AG08395 (cell line): Measurements from ENCODE around the gene AMOTL1.
"Not testable (repeated sequence)": the region's sequence is repeated elsewhere in the genome, so short reads cannot be mapped to it uniquely, and the experiment has no call there.

Experiments used
- DNase-seq: peaks from one replicate; pipeline ENCODE4 v3.0.0; 2012; ENCODE audit warnings: mixed read lengths, low spot score

The AMOTL1 gene

DNA sequence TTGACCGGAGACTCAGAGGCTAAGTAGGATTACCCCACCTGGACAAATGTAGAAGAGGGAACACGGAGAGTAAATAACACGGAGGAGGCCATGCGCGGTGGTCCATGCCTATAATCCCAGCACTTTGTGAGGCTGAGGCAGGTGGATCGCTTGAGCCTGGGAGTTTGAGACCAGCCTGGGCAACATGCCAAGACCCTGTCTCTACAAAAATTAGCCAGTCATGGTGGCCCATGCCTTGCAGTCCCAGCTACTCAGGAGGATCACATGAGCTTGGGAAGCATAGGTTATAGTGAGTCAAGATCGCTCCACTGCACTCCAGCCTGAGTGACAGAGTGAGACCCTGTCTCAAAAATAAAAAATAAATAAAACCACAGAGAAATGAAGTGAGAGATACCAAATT is 53.9 kb downstream of the AMOTL1 start:
- DNase-seq, result no peak

DNA sequence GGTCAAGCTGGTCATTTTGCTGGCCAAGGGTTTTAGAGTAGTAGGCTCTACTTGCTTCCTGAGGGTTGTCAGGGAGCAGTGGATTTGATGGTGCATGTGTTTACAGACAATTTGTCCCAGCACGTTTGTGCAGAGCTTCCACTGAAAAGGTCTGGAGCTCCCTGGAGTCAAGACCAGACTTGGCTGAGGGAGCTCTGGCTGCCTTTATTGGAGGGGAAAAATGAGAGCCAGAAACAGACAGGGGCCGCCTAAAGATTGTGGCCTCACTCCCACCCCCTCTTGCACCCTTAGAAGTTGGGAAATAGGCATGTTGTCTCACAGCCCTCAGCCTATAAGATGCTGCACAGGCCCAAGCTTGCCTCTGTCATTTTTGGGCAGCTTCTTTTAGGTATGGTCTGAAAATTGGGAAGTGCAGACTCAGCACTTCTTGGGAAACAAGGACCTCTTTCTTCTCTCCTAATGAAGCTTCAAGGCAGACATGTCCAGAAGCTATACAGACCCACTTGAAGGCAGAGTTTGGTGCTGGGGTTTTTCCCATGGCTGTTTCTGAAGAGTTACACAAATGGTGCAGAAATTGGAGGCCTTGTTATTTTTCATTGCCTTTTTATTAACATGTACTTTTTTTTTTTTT is 55.1 kb downstream of the AMOTL1 start:
- DNase-seq, result no peak

DNA sequence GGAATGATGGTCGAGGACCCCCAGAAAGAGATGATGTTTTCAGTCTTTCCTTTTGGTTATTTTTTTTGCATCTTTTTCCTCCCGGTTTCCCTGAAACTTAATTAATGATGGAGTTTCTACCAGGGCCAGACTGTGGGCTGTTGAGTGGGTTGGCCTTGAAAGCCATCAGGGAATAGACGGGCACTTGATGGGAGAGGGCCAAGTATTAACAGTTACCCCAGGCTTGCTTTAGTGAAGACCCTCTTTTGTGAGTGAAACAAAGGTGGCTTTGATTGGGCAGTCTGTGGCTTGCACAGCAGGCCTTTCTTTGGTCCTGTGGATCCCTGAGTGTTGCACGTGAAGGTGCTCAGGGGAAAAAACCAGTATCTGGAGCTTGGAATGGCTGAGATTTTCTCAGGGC is 56.9 kb downstream of the AMOTL1 start:
- DNase-seq, result no peak

DNA sequence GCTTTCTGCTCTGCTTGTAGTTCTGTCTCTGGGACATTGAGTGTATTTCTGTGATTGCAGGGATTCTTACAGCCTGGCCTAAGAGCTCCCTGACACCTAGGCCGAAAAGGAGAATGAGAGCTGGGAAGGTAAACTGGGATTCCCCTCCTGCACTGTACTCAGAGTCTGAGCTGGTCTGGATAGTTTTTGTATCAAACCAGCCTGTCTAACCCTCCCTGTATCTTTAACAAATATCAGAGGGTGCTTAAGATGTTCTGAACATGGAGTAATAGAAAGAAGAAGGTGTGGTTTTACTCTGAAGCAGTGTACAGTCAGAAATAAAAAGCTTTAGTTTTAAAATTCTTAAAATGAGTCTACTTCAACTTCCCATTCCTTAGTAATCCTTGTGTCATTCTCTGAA is 57.3 kb downstream of the AMOTL1 start:
- no peak for DNase-seq

DNA sequence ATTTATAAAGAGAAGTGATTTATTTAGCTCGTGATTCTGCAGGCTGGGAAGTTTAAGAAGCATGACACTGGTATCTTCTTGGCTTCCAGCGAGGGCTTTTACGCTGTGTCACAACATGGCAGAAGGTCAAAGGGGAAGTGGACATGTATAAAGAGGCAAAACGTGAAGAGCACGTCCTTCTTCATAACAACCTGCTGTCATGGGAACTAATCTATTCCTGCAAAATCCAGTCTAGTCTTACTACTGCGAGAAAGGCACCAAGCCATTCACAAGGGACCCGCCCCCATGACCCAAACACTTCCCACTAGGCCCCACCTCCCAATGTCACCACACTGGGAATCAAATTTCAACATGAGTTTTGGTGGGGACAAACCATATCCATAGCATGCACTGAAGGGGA is 58.3 kb downstream of the AMOTL1 start:
- no peak for DNase-seq

DNA sequence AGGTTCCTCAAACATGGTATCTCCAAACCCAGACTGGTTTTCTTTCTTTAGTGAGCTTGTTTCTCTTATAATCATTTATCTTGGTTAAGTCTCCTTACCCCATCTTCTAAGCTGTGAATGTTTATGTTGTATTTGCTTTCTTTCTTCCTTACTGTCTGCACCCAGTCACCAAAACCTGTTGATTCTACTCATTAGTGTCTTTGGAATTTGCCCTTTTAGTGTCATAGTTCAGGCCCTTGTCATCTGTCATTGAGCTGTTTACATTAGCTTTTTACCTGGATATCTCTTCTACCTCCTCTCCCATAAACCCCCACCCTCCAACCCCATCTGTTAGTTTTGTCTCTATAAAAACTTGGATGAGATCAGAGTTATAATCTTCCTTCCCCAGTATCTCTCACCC is 59.9 kb downstream of the AMOTL1 start:
- DNase-seq, result no peak

DNA sequence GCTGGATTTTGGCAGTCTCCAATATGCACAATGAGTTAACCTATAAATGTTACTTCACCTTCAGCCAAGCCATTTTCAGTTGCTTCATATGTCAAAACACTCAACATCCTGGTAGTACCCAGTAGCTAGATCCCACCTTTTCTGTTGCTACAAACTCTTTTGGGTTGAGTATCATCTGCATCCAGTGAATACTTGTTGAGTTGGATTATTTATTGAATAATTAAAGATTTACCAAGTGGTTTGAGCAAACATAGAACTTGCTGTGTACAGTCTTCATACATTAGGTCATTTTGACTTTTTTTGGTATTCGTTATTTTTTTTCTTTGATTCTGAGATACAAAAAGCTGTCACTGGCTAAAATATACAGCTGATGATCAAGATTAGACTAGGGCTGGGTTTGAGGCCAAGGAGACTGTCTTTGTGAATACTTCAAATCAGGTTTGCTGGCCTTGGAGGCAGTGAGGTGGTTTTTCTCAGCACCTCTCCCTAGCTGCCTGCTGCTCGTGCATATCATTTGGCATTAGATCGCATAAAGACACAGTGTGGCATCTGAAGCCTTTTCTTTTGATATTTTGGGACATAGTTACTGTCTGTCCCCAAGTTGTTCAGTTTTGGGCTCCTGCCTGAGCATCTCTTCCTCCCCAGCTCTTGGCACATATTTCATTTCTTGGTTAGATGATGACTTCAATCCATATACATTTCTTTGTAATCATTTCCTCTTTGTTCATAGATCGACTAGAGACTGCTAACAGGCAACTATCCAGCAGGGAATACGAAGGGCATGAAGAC is 62.8 kb downstream of the AMOTL1 start:
- no peak for DNase-seq

DNA sequence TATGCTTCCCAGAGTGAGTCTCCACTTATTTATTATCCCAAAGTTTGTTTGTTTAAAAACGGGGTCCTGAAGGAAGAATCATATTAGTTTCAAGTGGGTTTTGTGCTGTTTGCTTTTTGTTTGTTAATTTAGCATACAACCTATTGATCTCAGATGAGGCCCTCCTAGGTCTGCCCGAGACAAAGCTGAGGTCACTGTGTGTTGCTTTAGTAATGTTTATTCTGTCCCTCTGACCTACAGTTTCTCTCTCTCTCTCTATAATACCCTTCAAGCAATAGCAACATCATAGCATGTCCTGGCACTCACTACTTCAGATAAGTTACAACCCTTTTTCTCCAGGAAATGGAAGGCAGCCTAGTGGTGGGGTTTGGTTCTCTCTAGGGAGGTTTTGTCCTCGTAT is 63.4 kb downstream of the AMOTL1 start:
- DNase-seq, result no peak

DNA sequence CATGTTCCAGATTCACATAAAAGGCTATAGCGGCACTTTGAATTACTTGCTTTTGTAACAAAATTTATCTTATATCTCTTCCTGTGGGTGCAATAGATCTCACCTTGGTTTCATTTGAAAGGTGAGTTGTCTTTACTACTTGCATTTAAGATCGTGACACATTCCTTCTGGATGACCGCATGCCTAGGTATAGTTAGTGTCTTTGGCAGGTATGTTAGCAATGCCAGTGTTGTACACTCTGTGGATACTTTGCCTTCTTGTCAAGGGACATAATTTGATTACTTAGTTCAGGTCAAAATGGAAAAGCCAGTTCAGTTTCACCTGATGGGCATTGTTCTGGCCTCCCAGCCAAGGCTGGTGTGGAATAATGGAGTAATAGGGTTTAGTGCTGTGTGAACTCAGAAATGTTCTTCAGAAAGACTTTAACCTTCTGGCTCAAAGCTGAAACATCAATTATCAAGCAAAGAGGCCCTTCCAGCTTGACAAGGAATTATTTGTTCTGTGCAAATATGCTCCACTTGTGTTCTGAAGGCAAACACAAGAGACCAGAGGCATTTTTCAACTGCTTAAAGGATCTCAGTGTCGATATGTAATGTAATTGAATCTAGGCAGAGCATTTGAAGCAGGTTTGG is 64.6 kb downstream of the AMOTL1 start:
- no peak for DNase-seq

DNA sequence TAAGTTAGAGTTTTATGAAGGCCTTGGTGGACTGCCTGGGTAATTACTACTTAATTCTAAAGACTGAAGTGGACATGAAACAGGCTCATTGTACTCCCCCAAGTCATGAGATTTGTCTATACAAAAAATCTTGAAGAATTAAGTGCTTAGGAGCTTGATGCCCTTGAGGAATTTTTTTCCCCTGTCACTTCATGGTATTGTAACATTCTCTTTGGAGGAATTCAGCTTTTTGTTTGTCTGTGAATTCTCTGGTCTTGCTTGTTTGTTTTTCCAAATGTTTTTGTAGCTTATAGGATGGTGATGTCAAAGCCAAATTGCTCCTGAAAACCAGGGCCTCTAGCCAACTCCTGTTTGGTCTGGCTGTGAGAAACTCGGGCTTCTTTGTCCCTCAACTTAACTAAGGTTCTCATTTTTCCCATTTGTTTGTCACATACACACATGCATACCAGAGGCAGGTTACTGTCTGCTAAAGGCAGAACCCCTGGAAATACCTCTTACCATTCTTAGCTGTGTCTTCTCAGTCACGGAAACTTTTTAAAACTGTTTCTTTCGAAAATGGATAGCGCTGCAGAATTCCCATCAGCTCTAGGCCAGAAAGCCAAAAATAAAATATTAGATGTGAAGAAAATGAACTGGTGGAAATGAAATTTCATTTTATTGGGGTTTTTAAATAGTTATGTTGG is 66.9 kb downstream of the AMOTL1 start:
- no peak for DNase-seq

DNA sequence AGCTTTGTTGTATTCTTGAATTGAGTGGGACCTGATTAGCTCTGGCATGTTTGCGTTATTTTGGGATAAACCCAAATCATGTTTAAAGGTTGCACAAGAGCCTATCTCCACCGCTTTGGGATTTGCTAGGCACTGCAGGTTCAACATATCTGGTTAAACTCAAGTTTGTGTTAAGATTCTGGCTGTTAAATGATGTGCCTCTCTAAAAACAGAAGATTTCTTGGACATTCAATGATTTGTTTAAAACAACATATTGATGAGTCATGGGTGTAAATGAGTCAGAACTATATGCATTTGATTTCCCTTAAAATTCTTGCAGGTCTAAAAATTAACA is 67.4 kb downstream of the AMOTL1 start:
- DNase-seq, result no peak

DNA sequence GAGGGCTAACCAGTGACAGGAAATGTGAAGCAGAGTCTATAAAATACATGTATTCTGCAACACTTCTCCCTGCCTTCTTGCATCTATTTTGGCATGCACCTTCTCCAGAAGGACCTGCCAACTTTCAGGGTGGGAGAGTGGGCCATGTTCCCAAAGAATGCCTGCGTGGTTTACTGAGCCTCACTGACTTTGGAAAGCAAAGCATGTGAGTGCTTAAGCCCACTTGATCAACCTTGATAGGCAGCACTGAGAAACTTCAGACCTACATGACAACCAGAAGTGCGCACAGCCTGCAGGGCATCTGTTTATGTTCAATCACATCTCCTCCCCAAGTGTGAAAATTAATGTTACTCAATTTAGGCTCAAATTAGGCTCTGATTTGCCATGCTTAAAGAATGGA is 69.2 kb downstream of the AMOTL1 start:
- DNase-seq, result no peak

DNA sequence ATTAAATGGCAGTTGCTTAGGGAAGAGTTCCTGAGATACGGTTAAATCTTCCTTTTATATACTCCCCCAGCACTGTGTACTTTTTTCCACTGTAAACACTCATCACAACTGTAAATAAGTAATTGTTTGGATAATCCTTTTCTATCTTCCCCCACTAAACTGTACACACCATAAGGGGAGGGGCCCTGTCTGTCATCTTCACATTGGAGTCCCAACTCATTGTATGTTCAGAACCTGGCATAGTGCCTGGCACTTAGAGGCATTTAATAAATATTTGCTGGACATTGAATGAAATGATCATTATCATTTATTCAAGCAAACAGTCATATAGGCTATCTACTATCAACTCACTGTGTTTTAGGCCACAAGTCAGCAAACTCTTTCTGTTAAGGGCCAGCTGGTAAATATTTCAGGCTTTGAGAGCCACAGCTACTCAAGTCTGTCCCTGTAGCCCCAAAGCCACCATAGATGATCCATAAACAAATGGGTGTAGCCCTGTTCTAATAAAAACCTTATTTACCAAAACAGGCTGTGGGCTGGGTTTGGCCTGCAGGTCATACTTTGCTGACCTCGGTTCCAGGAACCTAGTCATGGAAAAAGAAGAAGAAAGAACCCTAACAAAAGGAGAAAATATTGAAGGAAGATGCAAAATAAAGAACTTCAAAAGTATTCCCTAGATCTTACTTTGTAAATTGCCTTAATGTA is 70.0 kb downstream of the AMOTL1 start:
- no peak for DNase-seq

DNA sequence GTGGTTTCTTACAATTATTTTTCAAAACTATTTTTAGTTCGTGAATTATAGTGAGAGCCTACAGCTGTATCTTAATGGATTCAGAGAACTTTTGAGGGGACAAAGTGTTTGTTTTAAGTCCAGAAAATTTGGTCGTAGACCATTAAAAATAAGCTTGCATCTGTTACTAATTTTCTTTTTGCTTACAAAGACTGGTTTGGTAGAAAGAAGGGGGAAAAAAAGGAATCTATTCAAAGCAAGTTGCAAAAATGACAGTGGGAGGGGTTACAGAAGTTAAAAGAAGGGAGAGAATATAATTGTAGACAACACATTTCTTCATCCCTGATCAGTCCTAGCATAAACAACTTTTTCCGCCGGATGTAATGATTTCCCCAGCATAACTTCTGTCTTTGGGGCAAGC is 72.1 kb downstream of the AMOTL1 start:
- DNase-seq, result no peak

DNA sequence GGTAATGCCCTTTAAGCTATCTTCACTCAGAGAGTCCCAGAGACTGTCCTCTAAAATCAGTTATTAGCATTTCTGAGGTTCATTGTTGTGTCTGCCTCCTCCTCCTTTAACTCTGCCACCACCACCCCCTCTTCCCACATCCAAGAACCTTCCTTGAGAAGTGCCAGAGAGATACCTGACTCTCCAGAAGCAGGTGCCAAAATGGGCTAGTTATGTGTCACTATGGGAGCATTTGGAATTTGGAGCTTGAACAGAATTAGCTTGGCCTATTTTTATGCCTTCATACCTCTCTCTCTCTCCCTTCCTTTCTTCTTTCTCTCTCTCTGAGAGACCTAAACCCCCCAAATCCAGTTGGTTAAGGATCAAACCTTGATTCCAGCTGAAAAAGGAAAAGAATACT is 75.9 kb downstream of the AMOTL1 start:
- no peak for DNase-seq

DNA sequence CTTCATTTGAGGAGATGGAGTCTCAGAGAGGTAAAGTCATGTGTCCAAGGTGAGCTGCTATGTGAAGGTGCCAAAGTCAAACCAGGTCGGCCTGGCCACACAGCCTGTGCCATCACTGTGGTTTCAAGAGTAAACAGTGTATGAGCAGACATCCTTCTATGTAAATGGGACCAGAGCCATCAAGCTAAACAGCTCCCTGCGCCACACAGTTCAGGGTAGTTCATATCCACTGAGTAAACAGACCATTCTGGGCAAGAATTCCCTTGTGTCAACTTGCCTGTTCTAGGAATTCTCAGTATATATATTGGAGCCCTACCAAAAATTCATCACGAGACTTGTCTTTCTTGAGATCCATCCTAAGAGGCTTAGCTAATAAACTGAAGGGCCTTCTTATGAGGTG is 77.5 kb downstream of the AMOTL1 start:
- DNase-seq, result no peak

DNA sequence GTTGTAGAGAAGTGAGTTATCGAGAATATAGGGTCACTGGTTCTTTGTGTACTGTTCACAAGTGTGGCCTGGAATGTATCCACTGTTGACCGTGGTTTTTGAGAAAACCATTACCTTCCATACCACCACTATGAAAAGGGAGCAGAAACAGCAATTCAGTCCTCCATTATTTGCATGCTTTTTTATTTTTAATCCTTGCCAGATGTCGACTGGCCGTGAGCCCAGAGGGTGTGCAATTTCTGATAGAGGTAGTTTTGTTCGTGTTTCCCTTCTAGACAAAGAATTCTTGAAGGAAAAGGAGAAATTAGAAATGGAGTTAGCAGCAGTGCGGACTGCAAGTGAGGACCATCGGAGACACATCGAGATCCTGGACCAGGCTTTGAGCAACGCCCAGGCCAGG is 81.7 kb downstream of the AMOTL1 start:
- peak; percentile 51 for DNase-seq

DNA sequence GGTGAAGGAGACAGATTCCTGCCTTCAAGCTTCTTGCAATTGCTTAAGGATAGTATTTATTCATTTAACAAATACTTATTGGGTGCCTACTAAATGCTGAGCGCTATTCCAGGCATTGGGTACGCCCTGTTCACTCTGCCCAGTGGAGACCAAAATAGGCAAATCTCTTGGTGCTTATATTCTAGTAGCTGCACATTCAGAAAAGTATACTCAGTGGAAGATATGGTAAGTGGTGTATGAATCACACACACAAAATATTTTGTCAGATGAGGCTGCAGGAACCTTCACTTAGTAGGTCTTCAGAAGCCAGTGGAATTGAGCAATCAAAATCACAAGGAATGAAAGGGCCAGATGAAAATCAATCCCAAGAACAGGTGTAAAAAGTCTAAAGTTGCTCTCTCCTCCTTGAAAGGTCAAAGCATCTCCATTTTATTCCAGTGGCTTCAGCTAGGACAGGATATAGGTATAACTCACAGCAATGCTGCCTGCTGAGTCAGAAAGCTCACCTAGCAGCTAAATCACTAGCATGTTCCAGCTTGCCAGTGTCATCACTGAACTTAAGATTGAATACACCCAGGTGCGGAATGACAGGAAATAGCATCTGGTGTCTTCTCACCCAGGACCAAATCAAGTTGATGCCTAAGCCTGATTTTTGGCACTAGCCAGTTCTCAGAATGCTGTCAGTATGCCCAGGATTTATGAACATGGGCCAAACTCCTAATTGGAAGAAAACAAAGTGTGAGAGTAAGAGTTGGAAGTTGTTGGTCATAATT is 83.9 kb downstream of the AMOTL1 start:
- no peak for DNase-seq

DNA sequence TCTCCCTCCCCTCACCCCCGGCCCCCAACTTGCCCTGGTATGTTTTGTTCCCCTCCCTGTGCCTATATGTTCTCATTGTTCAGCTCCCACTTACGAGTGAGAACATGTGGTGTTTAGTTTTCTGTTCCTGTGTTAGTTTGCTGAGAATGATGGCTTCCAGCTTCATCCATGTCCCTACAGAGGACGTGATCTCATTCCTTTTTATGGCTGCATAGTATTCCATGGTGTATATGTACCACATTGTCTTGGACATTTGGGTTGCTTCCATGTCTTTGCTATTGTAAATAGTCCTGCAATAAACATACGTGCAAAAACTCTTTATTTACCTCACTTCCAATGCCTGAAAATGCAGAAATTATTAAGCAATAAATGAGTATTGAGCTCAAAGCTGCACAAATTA is 85.1 kb downstream of the AMOTL1 start:
- not testable (repeated sequence) for DNase-seq

DNA sequence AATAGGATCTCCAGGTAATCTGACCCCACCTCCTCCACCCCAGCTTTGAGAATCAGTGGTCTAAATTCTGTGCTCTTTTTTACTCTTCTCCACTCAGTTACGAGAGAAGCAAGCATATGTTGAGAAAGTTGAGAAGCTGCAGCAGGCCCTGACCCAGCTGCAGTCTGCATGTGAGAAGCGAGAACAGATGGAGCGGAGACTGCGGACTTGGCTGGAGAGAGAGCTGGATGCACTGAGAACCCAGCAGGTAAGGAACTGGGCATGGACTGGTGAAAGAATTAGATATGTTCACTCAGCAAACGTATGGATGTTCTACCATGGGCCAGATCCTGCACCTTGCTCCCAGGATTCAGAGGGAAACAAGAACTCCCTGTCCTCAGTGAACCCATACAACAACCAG is 85.7 kb downstream of the AMOTL1 start:
- DNase-seq, result no peak

DNA sequence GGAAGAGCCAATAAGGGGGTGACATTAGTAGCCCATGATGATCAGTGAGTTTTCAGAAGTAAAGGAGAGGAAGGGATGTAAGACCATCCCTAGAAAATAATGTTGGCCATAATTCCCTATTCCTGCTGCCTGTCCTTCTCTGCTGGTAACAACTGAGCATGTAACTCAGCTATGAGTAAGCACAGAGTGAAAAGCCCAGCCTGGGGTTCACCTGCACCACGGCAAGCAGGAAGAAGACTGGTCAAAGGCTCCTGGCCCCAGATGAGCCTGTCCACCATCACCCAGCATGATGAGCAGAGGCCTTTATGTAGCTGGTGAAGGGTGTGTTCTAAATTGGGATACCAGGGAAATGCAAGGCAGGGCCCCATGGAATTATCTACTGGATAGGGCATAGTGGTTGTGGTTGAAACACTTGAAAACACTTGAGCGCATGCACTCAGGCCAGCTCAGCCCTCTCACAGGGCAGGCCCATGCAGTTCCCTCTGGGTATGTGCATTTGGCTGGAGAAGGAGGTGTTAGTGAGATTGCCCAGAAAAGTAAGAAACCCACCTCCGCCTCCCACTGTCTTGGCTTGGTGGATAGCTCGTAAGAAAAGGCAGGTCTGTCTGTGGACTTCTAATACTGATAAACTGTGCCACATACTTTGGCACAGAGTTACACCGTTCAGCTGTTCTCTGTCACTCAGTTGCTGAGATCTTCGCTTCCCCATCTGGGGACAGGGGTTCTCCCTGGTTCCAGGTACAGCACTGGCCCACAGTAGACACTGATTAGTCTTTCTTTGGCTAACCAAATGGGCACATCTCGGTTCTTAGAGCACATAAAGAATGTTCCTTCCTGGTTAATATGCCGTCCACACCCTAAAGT is 86.8 kb downstream of the AMOTL1 start:
- no peak for DNase-seq
